ENCODE results near the gene PRKCA.

PRKCA gene

DNA sequence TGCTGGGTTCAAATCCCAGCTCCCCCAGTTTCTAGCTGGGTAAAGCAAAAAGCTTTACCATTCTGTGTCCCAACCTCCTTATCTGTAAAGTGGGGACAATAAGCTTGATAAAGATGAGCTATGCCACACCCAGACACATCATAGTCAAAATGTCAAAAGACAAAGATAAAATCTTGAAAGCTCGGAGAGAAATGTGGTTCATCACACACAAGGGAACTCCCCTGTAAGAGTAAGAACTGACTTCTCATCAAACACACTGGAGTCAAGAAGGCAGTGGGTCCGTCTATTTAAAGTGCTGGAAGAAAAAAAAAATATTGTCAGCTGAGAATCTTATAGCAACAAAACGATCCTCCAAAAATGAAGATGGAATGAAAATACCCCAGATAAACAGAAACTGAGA is 557.8 kb downstream of the PRKCA start:
- Histone ChIP-seq H3K4me2 (ENCODE audit: low read depth, low read length, poor library complexity, severe bottlenecking) (no peak overlapping the region), H3K9ac (ENCODE audit: low read depth, low read length, poor library complexity, severe bottlenecking) (no peak overlapping the region), H3K4me3 (ENCODE audit: low read length, poor library complexity, severe bottlenecking) (no peak overlapping the region), H3K79me2 (ENCODE audit: insufficient read depth, low read length) (no peaks in the 10 kb centered on the region), H3F3A (ENCODE audit: low read depth) (no peaks in the 10 kb centered on the region), H2AFZ (ENCODE audit: low read length) (no peak overlapping the region), H3K9me3 (ENCODE audit: insufficient read depth, low read depth, low read length) (no peaks in the 10 kb centered on the region), H3K4me1 (ENCODE audit: insufficient read depth, low read length, poor library complexity, severe bottlenecking) (no peaks in the 10 kb centered on the region), H3K9me2 (replicated peaks; ENCODE audit: low read depth, low read length) (no peaks in the 10 kb centered on the region), H3K27me3 (ENCODE audit: insufficient read depth, low read length, poor library complexity, severe bottlenecking) (no peaks in the 10 kb centered on the region), H4K20me1 (ENCODE audit: insufficient read depth, low read length, poor library complexity, severe bottlenecking) (no peaks in the 10 kb centered on the region), H3K36me3 (ENCODE audit: insufficient read depth, low read length) (no peaks in the 10 kb centered on the region)
- TF ChIP-seq, protein P1, sequence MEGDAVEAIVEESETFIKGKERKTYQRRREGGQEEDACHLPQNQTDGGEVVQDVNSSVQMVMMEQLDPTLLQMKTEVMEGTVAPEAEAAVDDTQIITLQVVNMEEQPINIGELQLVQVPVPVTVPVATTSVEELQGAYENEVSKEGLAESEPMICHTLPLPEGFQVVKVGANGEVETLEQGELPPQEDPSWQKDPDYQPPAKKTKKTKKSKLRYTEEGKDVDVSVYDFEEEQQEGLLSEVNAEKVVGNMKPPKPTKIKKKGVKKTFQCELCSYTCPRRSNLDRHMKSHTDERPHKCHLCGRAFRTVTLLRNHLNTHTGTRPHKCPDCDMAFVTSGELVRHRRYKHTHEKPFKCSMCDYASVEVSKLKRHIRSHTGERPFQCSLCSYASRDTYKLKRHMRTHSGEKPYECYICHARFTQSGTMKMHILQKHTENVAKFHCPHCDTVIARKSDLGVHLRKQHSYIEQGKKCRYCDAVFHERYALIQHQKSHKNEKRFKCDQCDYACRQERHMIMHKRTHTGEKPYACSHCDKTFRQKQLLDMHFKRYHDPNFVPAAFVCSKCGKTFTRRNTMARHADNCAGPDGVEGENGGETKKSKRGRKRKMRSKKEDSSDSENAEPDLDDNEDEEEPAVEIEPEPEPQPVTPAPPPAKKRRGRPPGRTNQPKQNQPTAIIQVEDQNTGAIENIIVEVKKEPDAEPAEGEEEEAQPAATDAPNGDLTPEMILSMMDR (conservative IDR thresholded peaks at IDR 0.05; ENCODE audit: low read length), result no peak
- TF ChIP-seq EZH2phosphoT487 (IDR thresholded peaks at IDR 0.05; ENCODE audit: borderline replicate concordance), result no peak
